Natural killer cell (primary cell): Measurements from ENCODE around the gene FREY1. TPM values are rescaled to one million over a fixed set of nuclear protein-coding genes. Genes with fewer than 3 reads are reported as not detected.

Source experiments
- ATAC-seq, 3 donors: fragments of 150-1000 bp in 2 of 3; fragments of 200-7000 bp in 1 of 3; cut with Tn5 transposase; 1 replicate in 1 of 3; 2 replicates in 2 of 3; pipeline ENCODE4 v1.10.0; 2021; ENCODE audit warnings: mild to moderate bottlenecking in 2 of 3, moderate library complexity in 2 of 3
- DNase-seq, 2 donors: peaks; one replicate each; pipeline versions ENCODE4 v3.0.0 to v3.0.0-alpha.2; 2013 to 2021; ENCODE audit warnings: mixed read lengths in 1 of 2
- H3K27ac ChIP-seq: one replicate; pipeline ENCODE4 v1.5.1; 2013; ENCODE audit warnings: mild to moderate bottlenecking, low read length
- H3K27me3 ChIP-seq: one replicate; pipeline ENCODE4 v1.6.1; 2013; ENCODE audit warnings: low read length; ENCODE audit not compliant: control insufficient read depth, insufficient read depth
- H3K36me3 ChIP-seq: one replicate; pipeline ENCODE4 v1.6.1; 2013; ENCODE audit warnings: low read length; ENCODE audit not compliant: control insufficient read depth, insufficient read depth
- H3K4me1 ChIP-seq: one replicate; pipeline ENCODE4 v1.6.1; 2013; ENCODE audit warnings: low read length; ENCODE audit not compliant: control insufficient read depth, insufficient read depth
- H3K4me3 ChIP-seq: one replicate; pipeline ENCODE4 v1.5.1; 2013; ENCODE audit warnings: low read length
- H3K9me3 ChIP-seq: one replicate; pipeline ENCODE4 v1.6.1; 2013; ENCODE audit warnings: low read length; ENCODE audit not compliant: control insufficient read depth, insufficient read depth
- H3K27ac Mint-ChIP-seq, 2 donors: one replicate each; pipeline ENCODE4 v1.8.0; 2022; ENCODE audit warnings: mild to moderate bottlenecking in 2 of 2, mixed read lengths in 2 of 2, moderate library complexity in 1 of 2
- H3K27me3 Mint-ChIP-seq, 2 donors: one replicate each; pipeline ENCODE4 v1.8.0; 2022; ENCODE audit warnings: low read depth in 2 of 2, mixed read lengths in 2 of 2
- H3K36me3 Mint-ChIP-seq: one replicate; pipeline ENCODE4 v1.8.0; 2022; ENCODE audit warnings: mixed read lengths
- H3K4me1 Mint-ChIP-seq, 2 donors: one replicate each; pipeline ENCODE4 v1.8.0; 2022; ENCODE audit warnings: mixed read lengths in 2 of 2
- H3K4me3 Mint-ChIP-seq: one replicate; pipeline ENCODE4 v1.8.0; 2022; ENCODE audit warnings: mild to moderate bottlenecking, moderate library complexity, mixed read lengths
- H3K9me3 Mint-ChIP-seq, 2 donors: one replicate each; pipeline ENCODE4 v1.8.0; 2022; ENCODE audit warnings: mixed read lengths in 2 of 2
- CTCF ChIP-seq: fragments of 200-600 bp; IDR thresholded peaks from one replicate; pipeline ENCODE4 v1.8.0; 2022; ENCODE audit warnings: antibody characterized with exemption
- WGBS: methylation state at CpG from one replicate; pipeline ENCODE4 v1.1.7; 2013; ENCODE audit warnings: missing lambda C conversion rate; ENCODE audit not compliant: insufficient coverage; 5-methylcytosine and 5-hydroxymethylcytosine counted together
- intact Hi-C: fragments of 100-400 bp; cut with micrococcal nuclease; formaldehyde crosslinking; loops from one replicate; pipeline ENCODE4 v1.14.2; 2022
- total RNA-seq, 4 donors: library from RNA; stranded (reverse); fragments of 120-200 nt in 1 of 4; gene quantifications; one replicate each; pipeline versions ENCODE4 v1.2.3 to v1.2.4, GENCODE V29; 2013 to 2022

Gene FREY1
- total RNA-seq, 3 donors from 2014 or later (not counting 1 experiment from before 2014, with no cell fraction given), result 3.7 to 6.8 (median 3.9) TPM

- Histone ChIP-seq H3K4me3 (peak overlapping the region; percentile 43), H3K27me3 (no peaks in the 10 kb centered on the region), H3K27ac (no peak overlapping the region), H3K4me1 (peaks cover 67% of the 10 kb centered on the region), H3K9me3 (no peaks in the 10 kb centered on the region), H3K36me3 (peaks cover 47% of the 10 kb centered on the region)
- TF ChIP-seq CTCF, result no peak
- WGBS, result 86% methylated on average over 8 of the region's 8 CpGs
- H3K27ac Mint-ChIP-seq, result peak overlapping the region in 1 of 2 donors; percentile 95
- H3K27me3 Mint-ChIP-seq, result no peaks in the 10 kb centered on the region
- no peaks in the 10 kb centered on the region for H3K9me3 Mint-ChIP-seq
- H3K4me1 Mint-ChIP-seq, result peaks cover 27 to 29% of the 10 kb centered on the region in 2 donors
- intact Hi-C loops, result no loop called here
- no peak for ATAC-seq
- H3K36me3 Mint-ChIP-seq, result peaks cover 8% of the 10 kb centered on the region
- H3K4me3 Mint-ChIP-seq, result no peak overlapping the region
- no peak for DNase-seq
Observed at GRCh38 chr11:45932217-45932616, 25.1 kb upstream of the FREY1 start.

DNA sequence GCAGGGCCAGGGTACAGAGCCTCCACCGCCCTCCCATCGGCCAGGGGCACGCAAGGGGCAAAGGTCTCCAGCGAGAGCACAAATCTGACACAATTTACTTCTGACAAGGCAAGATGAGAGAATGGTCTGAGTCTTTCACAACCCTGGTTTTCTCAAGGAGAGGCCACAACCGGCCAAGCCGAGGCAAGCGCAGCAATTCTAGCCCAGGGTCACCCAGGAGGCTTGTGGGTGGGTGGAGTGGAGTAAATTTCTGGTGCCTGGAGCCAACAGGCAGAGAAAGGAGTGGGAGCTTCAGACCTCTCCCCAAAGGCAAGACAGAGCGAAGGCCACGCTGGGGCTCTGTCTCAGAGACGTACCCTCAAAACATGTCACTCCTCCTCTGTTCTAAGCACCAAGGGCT is 24.7 kb upstream of the FREY1 start:
- DNase-seq, result no peak
- H3K4me1 ChIP-seq, result peaks cover 72% of the 10 kb centered on the region
- no peaks in the 10 kb centered on the region for H3K27me3 ChIP-seq
- Mint-ChIP-seq H3K27ac (peak overlapping the region; percentile 86 to 95), H3K27me3 (no peaks in the 10 kb centered on the region), H3K4me3 (no peak overlapping the region), H3K36me3 (peaks cover 4% of the 10 kb centered on the region), H3K9me3 (no peaks in the 10 kb centered on the region), H3K4me1 (peaks cover 30% of the 10 kb centered on the region in 2 donors)
- no peaks in the 10 kb centered on the region for H3K9me3 ChIP-seq
- H3K4me3 ChIP-seq, result peak overlapping the region; percentile 43
- peaks cover 43% of the 10 kb centered on the region for H3K36me3 ChIP-seq
- H3K27ac ChIP-seq, result no peak overlapping the region
- intact Hi-C loops, result no loop called here
- no peak for TF ChIP-seq CTCF
- WGBS, result 93% methylated on average over 10 of the region's 10 CpGs
- no peak for ATAC-seq

GRCh38 chr11:45930951-45931570 is 24.0 kb upstream of the FREY1 start:
- ATAC-seq (no peak), DNase-seq (no peak)
- Histone ChIP-seq H3K27me3 (no peaks in the 10 kb centered on the region), H3K4me1 (peaks cover 74% of the 10 kb centered on the region), H3K9me3 (no peaks in the 10 kb centered on the region), H3K4me3 (peak overlapping the region; percentile 43), H3K27ac (peak overlapping the region; percentile 86), H3K36me3 (peaks cover 37% of the 10 kb centered on the region)
- Mint-ChIP-seq H3K27me3 (no peaks in the 10 kb centered on the region), H3K36me3 (no peaks in the 10 kb centered on the region), H3K9me3 (no peaks in the 10 kb centered on the region), H3K27ac (peak overlapping the region; percentile 86 to 95), H3K4me1 (peaks cover 30% of the 10 kb centered on the region in 2 donors), H3K4me3 (peak overlapping the region; percentile 21)
- 85% methylated on average over 7 of the region's 8 CpGs for WGBS
- no peak for TF ChIP-seq CTCF
- intact Hi-C loops, result no loop called here
